ENCODE measurements around the gene NPAS2. TPM values are rescaled to one million over a fixed set of nuclear protein-coding genes. Genes with fewer than 3 reads are reported as not detected.

NPAS2 gene
- total and polyA plus RNA-seq, 2 of the 8 experiments (the other 6 are each of a cell fraction or from before 2014, with no cell fraction given) = 1.8 to 1.9 TPM

DNA sequence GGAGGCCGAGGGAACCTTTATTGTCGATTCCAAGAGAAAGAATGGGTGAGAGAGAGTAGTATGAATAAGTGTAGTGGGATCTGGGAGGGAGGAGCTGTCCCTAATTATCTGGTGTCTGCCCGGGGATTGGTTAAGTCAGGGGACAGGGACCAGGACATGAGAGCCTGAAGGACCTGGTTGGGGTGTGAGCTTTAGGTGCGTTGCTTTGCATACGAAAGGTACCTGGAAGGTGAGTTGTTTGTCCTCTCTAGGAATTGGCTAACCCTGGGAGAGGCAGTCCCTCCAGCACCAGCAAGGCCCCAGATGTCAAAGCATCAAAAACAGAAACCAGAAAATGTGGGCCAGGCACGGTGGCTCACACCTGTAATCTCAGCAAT lies 134.1 kb downstream of the NPAS2 start:
- 91% methylated on average over 6 of the region's 6 CpGs; no CpG with 5 or more reads in 1 of the 2 experiments for WGBS, 2 experiments (ENCODE audit: extremely low coverage in 1 of 2, insufficient coverage in 1 of 2, insufficient read length in 1 of 2, insufficient replicate concordance in 2 of 2, low coverage in 1 of 2, low lambda C conversion rate in 2 of 2, missing lambda C conversion rate in 1 of 2)
- H3K4me3 ChIP-seq (ENCODE audit: extremely low read depth in 1 of 4, insufficient read depth in 2 of 4, low read depth in 3 of 4, low read length in 4 of 4) = no peak overlapping the region
- no peak for TF ChIP-seq CHD1 (IDR thresholded peaks at IDR 0.05; ENCODE audit: low read depth, low read length)
- no peak for TF ChIP-seq PHF8 (conservative IDR thresholded peaks at IDR 0.05; ENCODE audit: low read depth, low read length)
- no peak for TF ChIP-seq BCL11A (IDR thresholded peaks at IDR 0.05; ENCODE audit: low read depth in 2 of 2, low read length in 2 of 2)
- no peak for TF ChIP-seq CHD2 (IDR thresholded peaks at IDR 0.05; ENCODE audit: low read length)
- no peak for TF ChIP-seq CBX5 (IDR thresholded peaks at IDR 0.05; ENCODE audit: low read depth, low read length)
- no peak for TF ChIP-seq KDM5A (IDR thresholded peaks at IDR 0.05; ENCODE audit: low read length)
- no peak for TF ChIP-seq EZH2 (IDR thresholded peaks at IDR 0.05; ENCODE audit: low read depth, low read length, severe bottlenecking)

More for the DNA sequence above, 134.1 kb downstream of the NPAS2 start:
- H3K36me3 ChIP-seq (ENCODE audit: control insufficient read depth in 2 of 4, insufficient read depth in 4 of 4, low read length in 3 of 4) = no peaks in the 10 kb centered on the region
- H3K27me3 ChIP-seq (replicated peaks in 1 of 4; ENCODE audit: control insufficient read depth in 3 of 4, extremely low read depth in 1 of 4, insufficient read depth in 3 of 4, low read length in 3 of 4) = no peaks in the 10 kb centered on the region
- H3K9me3 ChIP-seq (ENCODE audit: insufficient read depth in 2 of 2, low read depth in 1 of 2, low read length in 1 of 2) = no peaks in the 10 kb centered on the region
- no peak overlapping the region for H2BK5ac ChIP-seq (ENCODE audit: low read depth, low read length)
- DNase-seq (ENCODE audit: low read depth in 1 of 2, low spot score in 2 of 2) (no peak), FAIRE-seq (no peak)
- H3K9ac ChIP-seq (replicated peaks in 1 of 4; ENCODE audit: extremely low read depth in 1 of 4, low read depth in 3 of 4, low read length in 3 of 4) = no peak overlapping the region
- ChIA-PET POLR2A (ENCODE audit: partially characterized antibody) (no interaction called here), CTCF (ENCODE audit: partially characterized antibody) (interaction anchor here (0.5 kb wide), 1 partner anchor 1561 kb away, joined by 3 read pairs; no protein-coding TSS in a partner anchor)
- H4K8ac ChIP-seq (ENCODE audit: extremely low read depth, insufficient read depth, low read length) = no peak overlapping the region
- H3K14ac ChIP-seq (ENCODE audit: insufficient read length) = no peak overlapping the region
- H3K79me1 ChIP-seq (ENCODE audit: low read depth, low read length) = no peaks in the 10 kb centered on the region
- no peaks in the 10 kb centered on the region for H3K23me2 ChIP-seq (ENCODE audit: low read depth, low read length)
- no peak overlapping the region for H3K27ac ChIP-seq (ENCODE audit: low read depth, low read length)
- no peaks in the 10 kb centered on the region for H3K79me2 ChIP-seq (ENCODE audit: control insufficient read depth in 1 of 2, insufficient read depth in 2 of 2, low read length in 2 of 2)
- no peak overlapping the region for H3K56ac ChIP-seq (replicated peaks; ENCODE audit: insufficient read length, low read depth, low read length)
- H3K4me1 ChIP-seq (replicated peaks in 1 of 4; ENCODE audit: control insufficient read depth in 3 of 4, insufficient read depth in 4 of 4, low read length in 3 of 4) = peaks cover 0 to 7% (median 4%) of the 10 kb centered on the region in 4 experiments; a peak in 5 of 7 replicates
- no peak overlapping the region for H3K18ac ChIP-seq (ENCODE audit: extremely low read depth, low read length)
- no peak overlapping the region for H2BK12ac ChIP-seq (ENCODE audit: low read depth, low read length)
- no peak overlapping the region for H2BK15ac ChIP-seq (ENCODE audit: low read length)
- no peak overlapping the region for H2AFZ ChIP-seq (ENCODE audit: low read length)
- no peak overlapping the region for H3K4me2 ChIP-seq (ENCODE audit: insufficient read depth in 1 of 2, low read depth in 2 of 2, low read length in 2 of 2)
- no peak overlapping the region for H2BK120ac ChIP-seq (replicated peaks; ENCODE audit: low read depth, low read length)
- H4K20me1 ChIP-seq (replicated peaks in 1 of 2; ENCODE audit: control insufficient read depth in 1 of 2, insufficient read depth in 2 of 2, low read length in 2 of 2) = no peaks in the 10 kb centered on the region
- H3K4ac ChIP-seq (replicated peaks; ENCODE audit: insufficient read length, low read depth, low read length) = no peak overlapping the region
- no peak overlapping the region for H4K5ac ChIP-seq (ENCODE audit: insufficient read length, low read depth, low read length)
- no peak overlapping the region for H2AK5ac ChIP-seq (ENCODE audit: low read depth, low read length)
- H3K23ac ChIP-seq (ENCODE audit: insufficient read length) = no peak overlapping the region
- H4K91ac ChIP-seq (replicated peaks; ENCODE audit: insufficient read length, low read length) = no peak overlapping the region
- H2BK20ac ChIP-seq (ENCODE audit: low read length) = no peak overlapping the region

Data from H1 (cell line).